Measurements from ENCODE around the gene LIMA1.
"Not testable (repeated sequence)": the region's sequence is repeated elsewhere in the genome, so short reads cannot be mapped to it uniquely, and the experiment has no call there.

The LIMA1 gene

DNA sequence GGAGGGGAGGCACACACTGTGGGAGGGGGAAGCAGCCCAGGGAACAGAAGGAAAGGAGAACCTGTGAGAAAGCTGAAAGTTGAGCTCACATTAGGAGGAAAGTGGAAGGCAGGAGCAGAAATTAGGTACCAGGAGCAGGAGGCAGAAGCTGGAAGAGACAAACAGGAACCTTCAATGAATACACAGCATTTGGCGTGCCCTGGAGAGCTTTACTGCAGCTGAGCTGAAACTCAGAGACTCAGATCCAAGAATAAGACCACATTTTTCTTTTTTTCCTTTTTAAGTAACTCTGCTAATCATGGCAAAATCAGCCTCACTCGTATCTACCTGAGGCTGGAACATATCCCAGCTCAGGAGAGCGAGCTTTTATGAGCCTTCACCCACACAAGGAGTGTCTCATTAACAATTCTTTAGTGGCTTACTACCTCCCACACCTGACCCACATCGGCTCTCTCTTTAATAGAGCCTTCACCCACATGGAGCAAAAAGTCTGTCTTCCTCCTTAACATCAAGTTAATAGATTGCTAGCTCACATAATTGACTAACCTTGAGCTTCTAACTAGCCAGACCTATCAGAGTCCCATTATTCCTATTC, 97.9 kb downstream of the LIMA1 start:
- no peak for DNase-seq

DNA sequence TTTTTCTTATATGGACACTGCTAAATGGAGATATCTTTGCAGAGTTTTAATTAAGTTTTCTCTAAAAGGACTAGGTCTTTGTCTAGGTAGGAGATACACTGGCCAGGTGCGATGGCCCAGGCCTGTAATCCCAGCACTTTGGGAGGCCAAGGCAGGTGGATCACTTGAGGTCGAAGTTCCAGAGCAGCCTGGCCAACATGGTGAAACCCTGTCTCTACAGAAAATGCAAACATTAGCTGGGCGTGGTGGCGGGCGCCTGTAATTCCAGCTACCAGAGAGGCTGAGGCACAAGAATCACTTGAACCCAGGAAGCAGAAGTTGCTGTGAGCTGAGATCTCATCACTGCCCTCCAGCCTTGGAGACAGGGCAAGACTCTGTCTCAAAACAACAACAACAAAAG, 99.1 kb downstream of the LIMA1 start:
- DNase-seq: no peak

DNA sequence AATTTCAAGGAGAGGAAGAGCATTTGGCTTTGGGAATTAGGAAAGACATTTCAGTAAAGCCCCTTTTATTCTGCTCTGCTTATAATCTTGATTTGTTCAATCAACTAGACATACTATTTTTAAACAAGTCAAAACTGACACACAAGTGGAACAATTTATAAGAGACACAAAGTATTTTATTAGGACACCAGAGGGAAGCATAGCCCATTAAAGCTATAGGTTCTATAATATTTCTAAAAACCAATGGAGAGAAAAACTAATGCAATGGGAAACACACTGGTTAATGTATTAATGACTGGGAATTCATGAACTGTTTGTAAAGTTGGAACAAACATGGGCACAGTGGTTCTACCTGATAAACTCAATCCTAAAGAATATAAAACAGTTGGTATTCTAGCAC, 100.9 kb downstream of the LIMA1 start:
- DNase-seq: peak in 1 of 4 experiments; percentile 13

DNA sequence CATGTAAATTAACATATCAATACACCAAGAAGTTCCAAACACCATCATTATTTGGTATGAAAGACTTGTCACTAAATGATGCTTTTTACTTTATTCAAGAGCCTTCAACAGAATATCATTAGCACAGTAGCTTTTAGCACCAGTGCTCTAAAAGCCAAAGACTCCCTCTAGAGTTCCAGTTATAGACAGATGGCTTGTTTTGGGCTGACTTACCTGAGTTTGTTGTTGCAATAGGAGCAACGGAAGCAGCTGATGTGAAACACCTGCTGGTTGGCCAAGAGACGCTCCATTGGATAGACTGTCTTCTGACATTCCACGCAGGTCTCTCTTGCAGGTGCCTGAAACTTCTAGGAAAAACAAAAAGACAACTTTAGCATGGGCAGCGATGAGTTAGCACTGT, 101.6 kb downstream of the LIMA1 start:
- no peak for DNase-seq

DNA sequence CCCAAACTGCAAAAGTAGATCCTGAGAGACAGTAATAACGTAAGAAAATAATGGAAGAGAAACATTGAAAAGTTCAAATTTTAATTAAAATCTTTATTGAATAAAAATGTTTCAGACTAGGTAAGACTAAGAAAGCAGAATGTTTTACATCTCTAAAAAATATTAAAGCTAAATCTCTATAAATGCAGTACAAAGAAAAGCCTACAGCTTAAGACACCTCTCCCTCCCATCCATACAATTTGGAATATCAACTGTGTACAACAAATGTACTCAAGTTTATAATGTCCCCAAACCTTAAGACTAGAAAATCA, 107.6 kb downstream of the LIMA1 start:
- DNase-seq: no peak

DNA sequence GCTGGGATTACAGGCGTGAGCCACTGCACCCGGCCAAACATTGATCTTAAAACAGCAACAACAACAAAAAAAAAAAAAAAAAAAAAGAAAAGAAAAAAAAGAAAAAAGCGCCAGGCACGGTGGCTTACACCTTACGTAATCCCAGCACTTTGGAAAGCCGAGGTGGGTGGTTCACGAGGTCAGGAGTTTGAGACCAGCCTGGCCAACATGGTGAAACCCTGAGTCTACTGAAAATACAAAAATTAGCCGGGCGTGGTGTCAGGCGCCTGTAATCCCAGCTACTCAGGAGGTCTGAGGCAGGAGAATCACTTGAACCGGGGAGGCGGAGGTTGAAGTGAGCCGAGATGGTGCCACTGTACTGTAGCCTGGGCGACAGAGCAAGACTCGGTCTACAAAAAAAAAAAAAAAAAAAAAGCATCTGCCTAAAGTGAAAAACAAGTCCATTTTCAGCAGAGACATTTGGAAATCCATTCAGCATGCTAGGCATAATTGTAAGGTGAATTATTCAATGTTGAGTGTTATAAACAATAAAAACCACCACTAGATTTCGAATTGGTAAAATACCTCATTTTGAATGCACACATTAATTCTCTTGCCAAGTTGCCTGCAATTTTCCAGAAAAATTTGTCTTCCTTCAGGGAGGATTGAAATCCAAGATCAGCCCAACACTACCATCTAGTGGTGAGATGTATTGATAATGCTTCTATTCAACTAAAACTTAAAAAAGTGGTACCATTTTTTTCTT, 108.2 kb downstream of the LIMA1 start:
- peak; percentile 63 to 85 (median 72) for DNase-seq

DNA sequence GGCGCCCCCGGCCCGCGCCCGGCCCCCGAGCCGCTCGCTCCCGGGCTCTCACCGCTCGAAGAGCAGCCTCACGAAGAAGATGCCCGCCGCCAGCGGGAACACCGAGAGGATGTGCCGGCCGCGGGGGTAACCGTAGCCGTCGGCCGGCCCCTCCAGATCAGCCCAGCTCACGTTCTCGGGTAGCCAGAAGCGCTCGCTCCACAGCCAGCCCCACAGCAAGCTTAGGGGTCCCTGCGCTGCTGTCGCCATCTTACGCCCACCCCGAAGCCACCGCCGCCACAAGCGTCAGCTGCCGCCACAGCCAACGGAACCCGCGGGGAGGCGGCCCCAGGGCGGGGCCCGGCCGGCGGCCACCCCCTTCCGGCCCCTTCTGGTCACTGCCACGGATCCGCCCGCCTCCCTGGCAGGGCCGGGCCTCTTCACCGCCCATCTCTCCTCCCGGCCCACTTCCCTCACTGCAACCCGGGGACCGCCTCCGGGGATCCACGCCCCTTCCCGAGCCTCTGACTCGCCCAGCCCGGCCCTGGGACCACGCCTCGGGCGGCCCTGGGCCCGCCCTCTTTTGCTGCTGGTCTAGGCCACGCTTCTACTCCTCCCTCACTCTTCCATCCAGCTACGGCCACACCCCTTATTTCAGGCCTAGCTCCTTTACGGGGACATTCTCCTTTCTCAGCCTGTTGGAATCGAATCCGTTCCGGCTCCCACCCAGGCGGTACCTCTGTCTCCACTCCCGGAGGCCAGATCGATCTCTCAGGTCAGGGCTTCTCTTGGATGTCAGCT, 116.1 kb downstream of the LIMA1 start, which contains the start of gene CERS5:
Gene CERS5, minus strand, starts transcription at position 321 of the 780 bp plus-strand sequence. Its CDS starts 72 bp downstream, at position 249.
- peak; percentile 99 for DNase-seq

DNA sequence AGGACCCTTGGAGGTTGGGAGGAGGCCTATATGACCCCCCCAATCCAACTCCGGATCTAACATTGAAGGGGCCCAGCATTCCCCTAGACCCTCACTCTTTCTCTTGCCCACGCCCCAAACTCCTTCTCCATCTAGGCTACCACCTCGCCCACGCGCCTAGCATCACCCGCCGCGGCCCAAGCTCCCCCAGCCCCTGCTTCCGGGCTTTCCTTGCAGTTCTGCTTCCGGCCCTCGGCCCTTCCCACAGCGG, 116.6 kb downstream of the LIMA1 start:
- DNase-seq: peak; percentile 68 to 85 (median 78)

DNA sequence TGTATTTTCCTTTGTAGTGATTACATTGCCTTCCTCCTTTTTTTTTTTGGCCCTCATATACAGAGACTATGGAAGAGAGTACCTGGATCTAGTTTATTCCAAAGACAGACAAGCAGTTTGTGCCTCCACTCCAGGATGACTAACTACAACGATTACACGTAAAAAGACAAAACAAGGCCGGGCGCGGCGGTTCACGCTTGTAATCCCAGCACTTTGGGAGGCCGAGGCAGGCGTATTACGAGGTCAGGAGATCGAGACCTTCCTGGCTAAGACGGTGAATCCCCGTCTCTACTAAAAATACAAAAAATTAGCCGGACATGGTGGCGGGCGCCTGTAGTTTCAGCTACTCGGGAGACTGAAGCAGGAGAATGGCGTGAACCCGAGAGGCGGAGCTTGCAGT, 118.4 kb downstream of the LIMA1 start:
- no peak for DNase-seq

DNA sequence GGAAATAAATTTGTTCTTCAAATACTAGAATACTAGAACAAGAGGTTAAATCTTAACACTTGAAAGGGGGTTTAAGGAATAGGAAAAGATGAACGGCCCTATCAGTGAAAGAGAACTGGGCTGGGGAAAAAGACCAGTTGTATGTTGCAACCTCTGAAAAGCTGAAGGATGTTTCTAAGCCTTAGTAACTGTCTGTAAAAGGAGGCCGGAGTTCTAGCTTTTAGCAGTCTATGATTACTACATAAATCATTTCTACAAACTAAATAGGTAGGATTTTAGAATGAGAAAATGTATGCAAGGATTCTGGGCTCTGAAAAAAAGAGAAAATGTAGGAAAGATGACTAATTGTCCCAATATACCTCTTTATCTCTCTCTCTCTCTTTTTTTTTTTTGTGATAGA, 121.1 kb downstream of the LIMA1 start:
- DNase-seq: peak in 2 of 4 experiments; percentile 10 to 34

DNA sequence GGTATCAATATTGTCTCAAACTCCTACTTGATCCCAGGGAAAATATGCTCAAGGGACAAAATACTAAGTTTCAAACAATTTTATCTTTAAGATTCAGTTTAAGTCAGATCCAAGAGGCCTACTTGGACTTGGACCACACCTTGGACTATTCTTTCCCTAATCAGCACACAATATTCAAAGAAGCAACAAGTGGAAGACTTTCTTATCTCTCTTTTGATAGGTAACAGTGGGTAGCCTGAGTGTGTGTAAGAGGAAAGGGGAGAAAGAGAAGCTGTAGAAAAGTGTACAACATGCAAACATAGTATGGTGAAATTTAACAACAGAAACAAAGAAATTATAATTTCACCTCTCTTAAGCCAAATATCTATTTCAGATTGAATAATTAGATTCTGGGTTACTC, 122.7 kb downstream of the LIMA1 start:
- no peak for DNase-seq

DNA sequence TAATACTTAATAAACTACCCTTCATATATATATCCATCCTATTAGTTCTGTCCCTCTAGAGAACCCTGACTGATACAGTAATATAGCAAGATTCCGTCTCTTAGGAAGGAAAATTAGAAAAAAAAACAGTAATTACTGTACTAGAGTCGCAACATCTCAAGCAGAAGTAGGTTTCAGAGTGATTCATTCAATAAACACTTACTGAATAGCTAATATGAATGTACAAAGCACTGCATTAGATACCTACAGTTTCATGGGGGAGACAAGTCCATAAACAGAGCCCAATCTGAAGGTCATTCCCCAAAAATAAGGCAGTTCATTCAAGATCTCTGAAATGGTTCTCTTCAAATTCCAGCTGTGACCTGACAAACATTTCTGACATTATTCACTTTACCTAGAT, 126.1 kb downstream of the LIMA1 start:
- DNase-seq: no peak

DNA sequence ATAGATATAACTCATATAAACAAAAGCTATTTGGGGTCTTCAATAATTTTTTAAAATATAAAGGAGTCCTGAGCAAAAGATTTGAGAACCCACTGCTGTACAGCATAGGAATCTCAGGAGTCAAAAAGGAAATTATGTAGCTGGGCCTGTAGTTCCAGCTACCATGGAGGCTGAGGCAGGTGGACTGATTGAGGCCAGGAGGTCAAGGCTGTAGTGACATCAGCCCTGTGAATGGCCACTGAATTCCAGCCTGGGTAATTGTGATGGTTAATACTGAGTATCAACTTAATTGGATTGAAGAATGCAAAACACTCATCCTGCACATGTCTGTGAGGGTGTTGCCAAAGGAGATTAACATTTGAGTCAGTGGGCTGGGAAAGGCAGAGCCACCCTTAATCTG, 126.7 kb downstream of the LIMA1 start:
- DNase-seq: no peak

DNA sequence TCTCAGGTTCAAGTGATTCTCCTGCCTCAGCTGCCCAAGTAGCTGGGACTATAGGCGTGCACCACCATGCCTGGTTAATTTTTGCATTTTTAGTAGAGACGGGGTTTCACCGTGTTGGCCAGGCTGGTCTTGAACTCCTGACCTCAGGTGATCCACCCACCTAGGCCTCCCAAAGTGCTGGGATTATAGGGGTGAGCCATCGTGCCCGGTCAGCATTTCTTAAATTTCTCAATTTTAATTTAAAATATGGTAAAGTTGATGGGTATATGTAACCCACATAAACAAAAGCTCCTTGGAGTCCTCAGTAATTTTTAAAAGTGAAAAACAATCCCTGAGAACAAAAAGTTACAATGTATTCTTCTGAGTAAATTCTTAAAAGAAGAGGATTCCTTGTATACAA, 128.4 kb downstream of the LIMA1 start:
- DNase-seq: not testable (repeated sequence)

DNA sequence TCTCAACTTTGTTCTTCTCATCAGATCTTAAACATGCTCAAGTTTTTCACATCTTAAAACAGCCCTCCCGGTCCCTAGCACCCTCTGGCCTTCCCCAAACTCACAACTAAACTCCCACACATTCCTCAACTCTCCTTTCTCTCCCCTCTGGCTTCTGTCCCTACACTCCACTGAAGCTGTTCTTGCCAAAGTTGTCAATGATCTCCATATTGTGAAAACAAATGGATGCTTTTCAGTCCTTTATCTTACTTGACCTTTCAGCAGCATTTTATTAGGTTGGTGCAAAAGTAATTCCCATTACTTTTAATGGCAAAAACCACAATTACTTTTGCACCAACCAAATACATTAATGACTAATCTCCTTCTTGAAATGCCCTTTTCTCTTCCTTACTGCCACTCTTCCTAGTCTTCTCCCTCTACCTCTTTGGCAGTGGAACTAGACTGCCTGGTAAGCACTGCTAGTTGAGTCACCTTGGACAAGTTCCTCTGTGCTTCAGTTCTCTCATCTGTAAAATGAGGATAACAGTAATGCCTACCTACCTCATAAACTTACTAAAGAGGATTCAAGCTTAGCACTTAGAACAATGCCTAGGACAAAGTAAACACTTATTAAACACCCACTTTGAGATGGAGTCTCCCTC, 132.2 kb downstream of the LIMA1 start:
- DNase-seq: peak in 1 of 4 experiments; percentile 18

DNA sequence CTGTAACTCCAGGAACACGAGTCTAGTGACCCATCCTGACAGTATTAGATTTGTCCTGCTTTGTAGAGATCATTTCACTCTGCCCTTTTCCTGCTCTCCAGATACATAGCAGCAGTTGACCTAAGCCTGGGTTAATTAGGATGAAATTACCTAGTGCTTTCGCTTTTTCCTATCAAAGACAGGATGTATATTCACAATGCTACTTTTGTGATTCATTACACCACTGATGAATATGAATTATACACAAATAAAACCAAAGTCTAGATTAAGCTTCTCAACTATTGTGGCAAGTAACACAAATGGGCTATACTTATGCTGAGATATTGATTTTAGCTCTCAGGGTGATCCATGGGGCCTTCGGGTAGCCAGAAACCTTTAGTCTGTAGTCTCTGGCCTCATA, 134.0 kb downstream of the LIMA1 start:
- DNase-seq: no peak

DNA sequence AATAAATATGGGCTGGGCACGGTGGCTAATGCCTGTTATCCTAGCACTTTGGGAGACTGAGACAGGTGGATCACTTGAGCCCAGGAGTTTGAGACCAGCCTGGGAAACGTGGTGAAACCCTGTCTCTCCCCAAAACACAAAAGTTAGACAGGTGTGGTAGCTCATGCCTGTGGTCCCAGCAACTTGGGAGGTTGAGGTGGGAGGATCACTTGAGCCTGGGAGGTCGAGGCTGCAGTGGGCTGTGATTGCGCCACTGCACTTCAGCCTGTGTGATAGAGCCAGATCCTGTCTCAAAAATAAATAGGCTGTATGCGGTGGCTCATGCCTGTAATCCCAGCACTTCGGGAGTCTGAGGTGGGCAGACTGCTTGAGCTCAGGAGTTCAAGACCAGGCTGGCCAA, 135.3 kb downstream of the LIMA1 start:
- not testable (repeated sequence) for DNase-seq

DNA sequence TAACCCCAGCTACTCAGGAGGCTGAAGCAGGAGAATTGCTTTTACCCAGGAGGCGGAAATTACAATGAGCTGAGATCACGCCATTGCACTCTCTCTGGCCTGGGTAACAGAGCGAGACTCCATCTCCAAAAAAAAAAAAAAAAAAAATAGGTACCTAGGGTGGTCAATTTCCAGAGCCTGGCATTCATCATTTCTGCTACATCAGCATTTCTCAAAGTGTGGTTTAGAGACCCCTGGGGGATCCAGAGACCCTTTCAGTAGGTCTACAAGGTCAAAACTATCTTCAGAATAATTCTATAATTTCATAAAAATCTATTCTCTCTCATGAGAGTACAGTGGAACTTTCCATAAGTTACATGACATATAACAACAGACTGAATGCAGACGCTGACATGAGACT, 136.0 kb downstream of the LIMA1 start:
- DNase-seq: no peak

DNA sequence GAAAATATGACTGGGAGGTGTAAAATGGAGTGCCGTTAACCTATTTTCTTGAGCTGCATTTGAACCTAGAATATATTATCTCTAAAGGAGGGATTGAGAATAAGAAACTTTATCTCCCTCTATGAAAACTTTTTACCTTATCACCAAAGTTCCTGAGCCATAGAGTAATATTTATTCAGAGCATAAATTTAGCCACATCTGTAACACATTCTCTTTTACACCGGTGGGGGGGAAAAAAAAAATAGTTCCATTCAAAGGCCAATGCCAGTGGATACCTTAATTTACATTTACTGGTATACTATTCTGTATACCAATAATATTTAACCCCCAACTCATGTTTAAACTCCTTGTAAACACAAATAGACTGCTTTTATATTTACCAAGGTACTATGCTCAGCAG, 137.9 kb downstream of the LIMA1 start:
- no peak for DNase-seq

DNA sequence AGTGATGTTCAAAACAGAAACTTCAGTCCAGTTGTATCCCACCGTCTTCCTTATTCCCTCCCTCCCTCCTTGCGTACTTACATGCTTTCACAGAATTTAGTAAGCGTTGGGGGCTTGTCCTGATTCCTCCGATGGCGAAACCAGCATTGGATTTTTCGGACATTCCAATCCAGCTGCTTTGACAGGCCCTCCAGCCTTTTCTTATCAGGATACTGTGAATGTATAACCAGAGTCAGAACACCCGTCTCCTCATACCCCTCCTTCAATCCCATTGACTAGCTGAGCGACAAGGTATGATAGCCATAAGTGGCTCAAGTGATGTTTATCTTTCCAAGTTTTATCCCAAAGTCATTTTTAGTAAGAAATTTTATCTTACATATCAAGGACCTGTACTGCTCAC, 140.3 kb downstream of the LIMA1 start:
- DNase-seq: no peak

DNA sequence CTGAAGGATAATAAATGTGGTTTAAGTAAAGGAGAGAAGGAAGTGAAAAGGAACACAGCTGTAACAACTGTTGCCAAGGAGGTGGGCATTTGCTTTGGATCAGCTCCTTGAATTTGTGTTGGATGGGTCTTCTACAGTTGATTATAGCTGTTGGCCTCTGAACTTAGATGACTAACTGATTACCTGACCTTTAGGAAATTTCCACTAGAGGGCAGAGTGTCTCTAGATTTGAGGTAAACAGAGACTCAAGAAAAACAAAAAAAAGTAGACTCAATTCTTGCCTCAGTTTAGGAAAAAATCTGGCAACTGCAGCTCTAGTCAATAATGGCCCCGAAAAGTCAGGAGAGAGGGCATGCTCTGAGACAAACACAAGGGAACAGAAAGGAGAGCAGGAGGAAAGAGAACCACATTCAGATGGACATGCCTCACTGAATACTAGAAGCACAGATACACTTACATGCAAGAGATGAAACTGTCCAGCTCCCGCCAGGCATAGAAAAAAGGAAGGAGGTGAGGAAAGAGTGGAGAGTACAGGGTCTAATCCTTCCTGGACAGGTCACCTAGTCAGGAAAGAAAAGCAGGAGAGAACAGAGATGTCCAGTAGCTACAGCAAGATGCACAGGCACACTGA, 150.7 kb downstream of the LIMA1 start:
- peak in 3 of 4 experiments; percentile 24 to 71 (median 41) for DNase-seq

DNA sequence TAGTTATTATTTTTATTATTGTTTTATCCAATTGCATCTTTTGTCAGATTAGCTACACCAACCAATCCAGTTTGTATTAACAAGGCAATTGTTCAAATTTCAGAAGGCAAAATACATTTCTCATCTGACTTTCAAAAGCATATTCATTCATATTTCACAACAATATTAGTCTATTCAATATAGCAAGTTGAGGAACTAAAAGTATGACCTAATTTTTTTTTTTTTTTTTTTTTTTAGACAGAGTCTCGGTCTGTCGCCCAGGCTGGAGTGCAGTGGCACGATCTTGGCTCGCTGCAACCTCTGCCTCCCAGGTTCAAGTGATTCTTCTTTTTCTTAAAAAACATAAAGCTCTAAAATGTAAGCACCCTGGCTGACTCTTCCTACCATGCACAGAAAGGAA, 154.0 kb downstream of the LIMA1 start:
- peak in 2 of 4 experiments; percentile 53 to 63 for DNase-seq

DNA sequence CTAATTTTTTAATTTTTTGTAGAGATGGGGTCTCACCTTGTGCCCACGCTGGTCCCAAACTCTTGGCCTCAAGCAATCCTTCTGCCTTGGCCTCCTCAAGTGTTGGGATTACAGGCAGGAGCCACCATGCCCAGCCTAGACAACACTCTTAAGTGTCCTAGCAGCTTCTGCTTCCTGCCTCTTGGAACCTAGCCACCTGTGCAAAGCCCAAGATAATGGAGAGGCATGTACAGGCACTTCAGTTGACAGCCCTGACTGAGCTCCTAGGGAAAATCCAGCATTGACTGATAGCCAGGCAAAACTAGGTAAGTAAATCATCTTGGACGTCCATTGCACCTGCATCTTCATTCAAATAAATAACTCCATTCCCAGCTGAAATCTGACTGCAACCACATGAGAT, 155.8 kb downstream of the LIMA1 start:
- no peak for DNase-seq
